ENCODE results near the gene RAD51B. TPM values are rescaled to one million over a fixed set of nuclear protein-coding genes. Genes with fewer than 3 reads are reported as not detected.

RAD51B gene
- total RNA-seq, 1 experiment from 2014 or later, result 16.7 TPM

GRCh38 chr14:68412505-68413465 is 593.2 kb downstream of the RAD51B start:
- no peaks in the 10 kb centered on the region for H3K9me3 Mint-ChIP-seq
- Histone ChIP-seq H3K4ac (ENCODE audit: low read depth, low read length) (no peak overlapping the region), H2BK5ac (ENCODE audit: insufficient read length, low read length) (no peak overlapping the region), H2BK12ac (ENCODE audit: insufficient read length, low read depth, low read length) (no peak overlapping the region), H3K9ac (ENCODE audit: extremely low read depth, insufficient read length, low read length) (no peak overlapping the region), H2BK15ac (ENCODE audit: low read depth, low read length) (no peak overlapping the region), H2AFZ (ENCODE audit: low read length) (no peak overlapping the region), H3K4me2 (ENCODE audit: insufficient read depth, insufficient read length, low read length) (no peak overlapping the region), H4K20me1 (ENCODE audit: control insufficient read depth, insufficient read depth, insufficient read length) (no peaks in the 10 kb centered on the region), H4K91ac (ENCODE audit: insufficient read length, low read depth, low read length) (no peak overlapping the region), H3K56ac (ENCODE audit: insufficient read length, low read depth, low read length) (no peak overlapping the region), H3K9me3 (ENCODE audit: control insufficient read depth, low read depth, low read length) (no peaks in the 10 kb centered on the region), H3K79me2 (ENCODE audit: insufficient read depth, low read length) (no peaks in the 10 kb centered on the region), H2BK120ac (ENCODE audit: low read depth, low read length, poor library complexity, severe bottlenecking) (no peak overlapping the region), H4K5ac (ENCODE audit: insufficient read length, low read depth, low read length) (no peak overlapping the region), H3K23me2 (ENCODE audit: insufficient read length, low read depth, low read length, poor library complexity, severe bottlenecking) (no peaks in the 10 kb centered on the region), H3K4me1 (ENCODE audit: insufficient read depth, low read length) (no peaks in the 10 kb centered on the region), H3T11ph (ENCODE audit: low read length) (no peak overlapping the region), H2BK20ac (ENCODE audit: low read depth, low read length, poor library complexity, severe bottlenecking) (no peak overlapping the region), H3K18ac (ENCODE audit: insufficient read length, low read depth, low read length) (no peak overlapping the region), H3K27me3 (ENCODE audit: insufficient read depth, low read length) (no peaks in the 10 kb centered on the region), H3K23ac (ENCODE audit: insufficient read length, low read depth, low read length) (no peak overlapping the region), H3K79me1 (ENCODE audit: insufficient read depth, low read depth, low read length, poor library complexity, severe bottlenecking) (no peaks in the 10 kb centered on the region), H2AK5ac (ENCODE audit: insufficient read length, low read length) (no peak overlapping the region), H3K27ac (ENCODE audit: insufficient read length, low read depth, low read length) (no peak overlapping the region), H3K14ac (ENCODE audit: insufficient read depth, low read length) (no peak overlapping the region), H4K8ac (replicated peaks; ENCODE audit: insufficient read length, low read depth, low read length) (no peak overlapping the region)
- WGBS (ENCODE audit: extremely low coverage, insufficient read length, low lambda C conversion rate), result no CpG with 5 or more reads among the region's 4 CpGs
- no peaks in the 10 kb centered on the region for H3K36me3 Mint-ChIP-seq (ENCODE audit: insufficient read depth in 1 of 3, low read depth in 3 of 3)
- H3K4me3 Mint-ChIP-seq, result no peak overlapping the region
- no peak for TF ChIP-seq CTCF (conservative IDR thresholded peaks at IDR 0.05)
- no peaks in the 10 kb centered on the region; the same call in 1 of the 2 replicates for H3K27me3 Mint-ChIP-seq (ENCODE audit: low read depth)
- no peak for DNase-seq
- no peak overlapping the region for H3K27ac Mint-ChIP-seq
- peaks cover 8 to 20% of the 10 kb centered on the region in 2 experiments for H3K4me1 Mint-ChIP-seq
